Neural crest cell (in vitro differentiated cells): Measurements from ENCODE around the gene KIN. TPM values are rescaled to one million over a fixed set of nuclear protein-coding genes. Genes with fewer than 3 reads are reported as not detected.

Experiments used
- DNase-seq: peaks from one replicate; pipeline ENCODE4 v3.0.0; 2021; ENCODE audit warnings: low read depth, mixed read lengths, low spot score
- H3K27ac Mint-ChIP-seq: one replicate; pipeline ENCODE4 v1.8.0; 2021; ENCODE audit warnings: mild to moderate bottlenecking, mixed read lengths; ENCODE audit not compliant: unreplicated experiment
- H3K27me3 Mint-ChIP-seq: 2 replicates; pipeline ENCODE4 v1.8.0; 2021; ENCODE audit warnings: low read depth, mild to moderate bottlenecking, mixed read lengths
- H3K36me3 Mint-ChIP-seq: 2 replicates; pipeline ENCODE4 v1.8.0; 2021; ENCODE audit warnings: low read depth, mild to moderate bottlenecking, mixed read lengths
- H3K4me1 Mint-ChIP-seq: 2 replicates; pipeline ENCODE4 v1.8.0; 2021; ENCODE audit warnings: mixed read lengths
- H3K4me3 Mint-ChIP-seq: one replicate; pipeline ENCODE4 v1.8.0; 2021; ENCODE audit warnings: mild to moderate bottlenecking, mixed read lengths
- H3K9me3 Mint-ChIP-seq: 2 replicates; pipeline ENCODE4 v1.8.0; 2021; ENCODE audit warnings: mixed read lengths
- CTCF ChIP-seq: fragments of 200-600 bp; sonication (generic); conservative IDR thresholded peaks from 2 replicates; pipeline ENCODE4 v1.5.0; 2021; ENCODE audit warnings: antibody characterized with exemption, mild to moderate bottlenecking
- total RNA-seq: library from RNA; stranded (reverse); gene quantifications from 2 replicates; pipeline ENCODE4 v1.2.1, GENCODE V29; 2021

KIN gene
- total RNA-seq, 1 donor from 2014 or later = 17.3 TPM

GRCh38 chr10:7795605-7796004 lies 7.8 kb upstream of the KIN start:
- no peak for TF ChIP-seq CTCF
- Mint-ChIP-seq H3K4me1 (peaks cover 20% of the 10 kb centered on the region), H3K4me3 (no peak overlapping the region), H3K9me3 (no peaks in the 10 kb centered on the region), H3K27ac (no peak overlapping the region), H3K36me3 (peaks cover 15% of the 10 kb centered on the region), H3K27me3 (no peaks in the 10 kb centered on the region)
- no peak for DNase-seq

GRCh38 chr10:7794251-7795026 lies 6.6 kb upstream of the KIN start:
- Mint-ChIP-seq H3K36me3 (peaks cover 10% of the 10 kb centered on the region), H3K9me3 (no peaks in the 10 kb centered on the region), H3K4me1 (peaks cover 26% of the 10 kb centered on the region), H3K4me3 (no peak overlapping the region), H3K27me3 (no peaks in the 10 kb centered on the region), H3K27ac (no peak overlapping the region)
- no peak for TF ChIP-seq CTCF
- no peak for DNase-seq

- Mint-ChIP-seq H3K36me3 (peaks cover 8% of the 10 kb centered on the region), H3K4me1 (peaks cover 35% of the 10 kb centered on the region)
Observed at GRCh38 chr10:7792541-7792940, 4.7 kb upstream of the KIN start.

GRCh38 chr10:7789390-7789789 lies 1.6 kb upstream of the KIN start:
- Mint-ChIP-seq H3K4me1 (peaks cover 36% of the 10 kb centered on the region), H3K4me3 (no peak overlapping the region)
- no peak for TF ChIP-seq CTCF

More at GRCh38 chr10:7792541-7792940, 4.7 kb upstream of the KIN start:
- no peak for DNase-seq
- Mint-ChIP-seq H3K9me3 (no peaks in the 10 kb centered on the region), H3K27me3 (no peaks in the 10 kb centered on the region), H3K4me3 (peak overlapping the region; percentile 14), H3K27ac (no peak overlapping the region)
- TF ChIP-seq CTCF = no peak

GRCh38 chr10:7788639-7789286 lies 970 bp upstream of the KIN start:
- no peak overlapping the region for H3K27ac Mint-ChIP-seq
- DNase-seq = peak; percentile 4
- H3K4me1 Mint-ChIP-seq = peaks cover 36% of the 10 kb centered on the region
- H3K36me3 Mint-ChIP-seq = peaks cover 4% of the 10 kb centered on the region
- H3K27me3 Mint-ChIP-seq = no peaks in the 10 kb centered on the region
- H3K9me3 Mint-ChIP-seq = no peaks in the 10 kb centered on the region
- H3K4me3 Mint-ChIP-seq = no peak overlapping the region
- no peak for TF ChIP-seq CTCF

More at GRCh38 chr10:7789390-7789789, 1.6 kb upstream of the KIN start:
- Mint-ChIP-seq H3K27me3 (no peaks in the 10 kb centered on the region), H3K9me3 (no peaks in the 10 kb centered on the region), H3K27ac (no peak overlapping the region), H3K36me3 (peaks cover 4% of the 10 kb centered on the region)
- no peak for DNase-seq
